Tibial artery (tissue), 4 donors: ENCODE data around the gene ZBTB7A.

Source experiments
- DNase-seq, 2 donors: peaks; one replicate each; pipeline ENCODE4 v3.0.0-alpha.2; 2019
- H3K27ac ChIP-seq, 2 donors: fragments of 200-600 bp; sonication (generic) in 1 of 2; 1 replicate in 1 of 2; 2 replicates in 1 of 2; pipeline ENCODE4 v1.5.1; 2018 to 2019; ENCODE audit warnings: mild to moderate bottlenecking in 1 of 2
- H3K27me3 ChIP-seq, 2 donors: fragments of 200-600 bp; sonication (generic) in 1 of 2; one replicate each; pipeline versions ENCODE4 v1.5.1 to v1.6.0; 2016 to 2019
- H3K36me3 ChIP-seq, 3 donors: fragments of 200-600 bp; sonication (generic) in 2 of 3; one replicate each; pipeline ENCODE4 v1.5.1; 2016 to 2019; ENCODE audit warnings: mild to moderate bottlenecking in 2 of 3
- H3K4me1 ChIP-seq, 4 donors: fragments of 200-600 bp; sonication (generic) in 2 of 4; 1 replicate in 3 of 4; 2 replicates in 1 of 4; pipeline ENCODE4 v1.5.1; 2016 to 2019
- H3K4me3 ChIP-seq, 2 donors: fragments of 200-600 bp; sonication (generic) in 1 of 2; 1 replicate in 1 of 2; 2 replicates in 1 of 2; pipeline ENCODE4 v1.5.1; 2018 to 2019; ENCODE audit warnings: mild to moderate bottlenecking in 2 of 2
- H3K9me3 ChIP-seq, 3 donors: fragments of 200-600 bp; sonication (generic) in 1 of 3; one replicate each; pipeline ENCODE4 v1.5.1; 2016 to 2019
- intact Hi-C: fragments of 100-400 bp; cut with DNase I; formaldehyde crosslinking; loops from one replicate; pipeline ENCODE4 v1.15.0; 2023; ENCODE audit warnings: low total_unique reads
- TF ChIP-seq, protein P1 (sequence below), 2 experiments: fragments of 200-600 bp in 1 of 2; fragments of 450-650 bp in 1 of 2; IDR thresholded peaks; one replicate each; pipeline ENCODE4 v1.5.1; 2017 to 2019; ENCODE audit warnings: antibody characterized with exemption in 2 of 2, mild to moderate bottlenecking in 1 of 2, moderate library complexity in 1 of 2

ZBTB7A gene

DNA sequence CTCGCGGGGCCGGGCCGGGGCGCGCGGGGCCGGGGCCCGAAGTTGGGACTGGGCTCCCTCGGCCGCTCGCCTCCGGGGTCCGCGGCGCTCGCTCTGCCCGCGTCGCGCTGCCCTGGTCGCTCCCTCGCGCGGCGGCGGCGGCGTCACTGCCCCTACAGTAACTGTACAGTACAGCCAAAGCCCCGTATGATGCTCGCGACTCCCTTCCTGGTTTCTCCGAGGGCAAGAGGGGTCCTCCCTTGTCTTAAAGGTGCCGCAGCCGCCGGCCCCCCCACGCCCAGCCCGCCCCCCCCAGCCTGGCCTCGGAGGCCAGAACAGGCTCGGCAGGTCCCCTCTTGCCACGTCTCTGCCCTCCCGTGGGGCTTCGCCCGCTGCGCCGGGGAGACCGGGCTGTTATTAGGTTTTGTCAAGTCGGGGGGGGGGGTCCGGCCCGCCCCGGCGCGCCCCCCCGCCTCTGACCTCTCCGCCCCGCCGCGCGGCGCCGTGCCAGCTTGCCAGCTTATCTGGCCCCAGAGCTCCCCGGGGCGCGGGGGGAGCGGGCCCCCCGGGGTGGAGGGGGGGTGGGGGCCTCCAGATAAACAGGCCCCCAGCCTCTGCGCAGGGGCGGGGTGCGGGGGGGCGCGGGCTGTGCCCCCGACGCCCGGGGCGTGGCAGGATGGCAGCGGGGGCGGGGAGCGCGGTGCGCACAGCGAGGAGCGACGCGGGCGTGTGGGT lies at the start of gene ZBTB7A:
TSS of gene ZBTB7A (minus strand) at position 218 of the 714 bp plus-strand sequence. CDS start 11,667 bp downstream, outside the sequence.
- intact Hi-C loops, result no loop called here
- TF ChIP-seq, protein P1, sequence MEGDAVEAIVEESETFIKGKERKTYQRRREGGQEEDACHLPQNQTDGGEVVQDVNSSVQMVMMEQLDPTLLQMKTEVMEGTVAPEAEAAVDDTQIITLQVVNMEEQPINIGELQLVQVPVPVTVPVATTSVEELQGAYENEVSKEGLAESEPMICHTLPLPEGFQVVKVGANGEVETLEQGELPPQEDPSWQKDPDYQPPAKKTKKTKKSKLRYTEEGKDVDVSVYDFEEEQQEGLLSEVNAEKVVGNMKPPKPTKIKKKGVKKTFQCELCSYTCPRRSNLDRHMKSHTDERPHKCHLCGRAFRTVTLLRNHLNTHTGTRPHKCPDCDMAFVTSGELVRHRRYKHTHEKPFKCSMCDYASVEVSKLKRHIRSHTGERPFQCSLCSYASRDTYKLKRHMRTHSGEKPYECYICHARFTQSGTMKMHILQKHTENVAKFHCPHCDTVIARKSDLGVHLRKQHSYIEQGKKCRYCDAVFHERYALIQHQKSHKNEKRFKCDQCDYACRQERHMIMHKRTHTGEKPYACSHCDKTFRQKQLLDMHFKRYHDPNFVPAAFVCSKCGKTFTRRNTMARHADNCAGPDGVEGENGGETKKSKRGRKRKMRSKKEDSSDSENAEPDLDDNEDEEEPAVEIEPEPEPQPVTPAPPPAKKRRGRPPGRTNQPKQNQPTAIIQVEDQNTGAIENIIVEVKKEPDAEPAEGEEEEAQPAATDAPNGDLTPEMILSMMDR (IDR thresholded peaks at IDR 0.05), result peak in 1 of 2 experiments; percentile 11
- Histone ChIP-seq H3K36me3 (peaks cover 0 to 10% (median 0%) of the 10 kb centered on the region in 3 donors), H3K27ac (peak within 1 kb of the TSS; percentile 91 to 99), H3K27me3 (no peaks in the 10 kb centered on the region), H3K9me3 (no peaks in the 10 kb centered on the region), H3K4me3 (peak within 1 kb of the TSS; percentile 94 to 98), H3K4me1 (peaks cover 3 to 38% (median 32%) of the 10 kb centered on the region in 4 donors)
- peak; percentile 92 for DNase-seq

DNA sequence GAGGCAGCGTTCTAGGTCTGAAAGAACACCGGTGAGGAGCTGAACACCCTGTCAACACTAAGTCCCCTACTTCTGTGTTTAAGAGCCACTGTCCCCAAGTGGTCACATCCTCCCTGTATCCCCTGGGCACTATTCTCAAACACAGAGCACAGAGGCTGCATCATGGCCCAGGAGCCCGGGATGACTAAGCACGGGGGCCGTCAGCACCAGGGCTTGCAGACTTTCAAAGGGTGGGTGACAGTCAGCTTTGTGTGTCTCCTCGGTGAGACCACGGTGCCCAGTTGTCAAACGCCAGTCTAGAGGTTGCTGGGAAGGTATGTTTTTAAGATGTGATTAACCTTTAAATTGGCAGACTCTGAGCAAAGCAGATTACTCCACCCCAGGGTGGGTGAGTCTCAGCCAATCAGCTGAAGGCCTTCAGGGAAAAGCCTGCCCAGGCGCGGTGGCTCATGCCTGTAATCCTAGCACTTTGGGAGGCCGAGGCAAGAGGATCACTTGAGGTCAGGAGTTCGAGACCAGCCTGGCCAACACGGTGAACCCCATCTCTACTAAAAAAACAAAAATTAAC lies 49.2 kb upstream of the ZBTB7A start:
- peaks cover 0 to 7% (median 2%) of the 10 kb centered on the region in 4 donors for H3K4me1 ChIP-seq
- no peaks in the 10 kb centered on the region for H3K27me3 ChIP-seq
- H3K4me3 ChIP-seq, result no peak overlapping the region
- DNase-seq, result no peak
- intact Hi-C loops, result no loop called here
- peak overlapping the region in 1 of 2 donors; percentile 16 for H3K27ac ChIP-seq
- no peaks in the 10 kb centered on the region for H3K9me3 ChIP-seq
- TF ChIP-seq, protein P1 (IDR thresholded peaks at IDR 0.05), result no peak
- peaks cover 20 to 91% (median 66%) of the 10 kb centered on the region in 3 donors for H3K36me3 ChIP-seq

DNA sequence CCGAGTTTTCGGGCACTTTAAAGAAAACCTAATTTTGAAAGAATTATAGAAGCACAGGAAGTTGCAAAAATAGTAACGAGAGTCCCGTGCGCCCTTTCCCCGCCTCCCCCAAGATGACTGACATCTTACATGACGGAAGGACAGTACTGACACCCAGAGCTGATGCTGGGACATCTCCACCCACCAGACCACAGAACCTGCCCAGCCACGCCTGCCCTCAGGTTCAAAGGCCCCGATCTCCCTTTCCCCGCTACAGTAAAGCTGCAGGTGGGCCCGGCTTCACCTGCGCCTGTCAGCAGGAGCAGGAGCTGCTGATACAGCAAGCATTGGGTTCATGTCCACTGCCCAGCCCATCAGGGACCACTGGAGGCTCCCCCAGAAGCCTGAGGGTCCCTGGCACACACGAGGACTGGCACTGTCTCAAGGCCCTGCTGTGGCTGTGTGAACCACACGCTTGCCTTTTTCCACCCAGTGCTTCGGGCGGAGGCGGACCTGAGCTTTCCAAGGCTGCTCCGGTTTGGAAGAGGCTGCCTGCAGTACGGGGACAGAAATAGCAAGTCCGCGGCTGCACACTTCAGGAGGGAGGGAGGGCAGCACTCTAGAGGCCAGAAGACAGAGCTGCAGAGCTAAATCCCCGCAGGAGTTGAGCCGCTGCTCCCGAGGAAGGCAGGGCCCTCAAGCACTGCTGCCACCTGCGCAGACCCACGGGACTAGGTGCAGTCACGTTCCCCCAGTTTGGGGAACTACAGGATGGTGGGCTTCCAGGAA lies 48.5 kb upstream of the ZBTB7A start:
- Histone ChIP-seq H3K36me3 (peaks cover 25 to 97% (median 73%) of the 10 kb centered on the region in 3 donors), H3K4me3 (no peak overlapping the region), H3K27ac (peak overlapping the region; percentile 16 to 22), H3K4me1 (peaks cover 0 to under 1% (median 0%) of the 10 kb centered on the region in 4 donors), H3K27me3 (no peaks in the 10 kb centered on the region), H3K9me3 (no peaks in the 10 kb centered on the region)
- TF ChIP-seq, protein P1 (IDR thresholded peaks at IDR 0.05), result no peak
- DNase-seq, result no peak
- intact Hi-C loops, result no loop called here

DNA sequence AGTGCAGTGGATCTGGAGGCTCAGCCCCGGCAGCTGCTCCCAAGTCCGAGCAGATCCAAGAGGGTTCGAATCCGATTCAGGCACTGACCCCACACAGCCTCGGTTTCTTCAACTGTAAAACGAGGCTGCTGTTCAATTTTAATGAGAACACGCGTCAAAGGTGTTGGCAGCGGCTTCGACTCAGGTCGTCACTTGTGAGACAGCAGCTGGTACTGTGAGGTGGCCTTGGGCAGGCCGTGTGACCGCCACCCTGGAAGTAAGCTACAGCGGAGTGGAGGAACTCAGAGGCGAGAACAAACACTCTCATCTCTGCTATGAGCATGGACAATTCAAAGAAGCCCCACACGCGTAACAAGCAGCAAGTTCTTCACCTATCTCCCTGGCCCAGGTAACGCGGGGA lies 47.5 kb upstream of the ZBTB7A start:
- intact Hi-C loops, result no loop called here
- Histone ChIP-seq H3K4me3 (no peak overlapping the region), H3K27me3 (no peaks in the 10 kb centered on the region), H3K36me3 (peaks cover 36 to 99% (median 83%) of the 10 kb centered on the region in 3 donors), H3K4me1 (no peaks in the 10 kb centered on the region), H3K27ac (no peak overlapping the region), H3K9me3 (no peaks in the 10 kb centered on the region)
- TF ChIP-seq, protein P1 (IDR thresholded peaks at IDR 0.05), result no peak
- no peak for DNase-seq

DNA sequence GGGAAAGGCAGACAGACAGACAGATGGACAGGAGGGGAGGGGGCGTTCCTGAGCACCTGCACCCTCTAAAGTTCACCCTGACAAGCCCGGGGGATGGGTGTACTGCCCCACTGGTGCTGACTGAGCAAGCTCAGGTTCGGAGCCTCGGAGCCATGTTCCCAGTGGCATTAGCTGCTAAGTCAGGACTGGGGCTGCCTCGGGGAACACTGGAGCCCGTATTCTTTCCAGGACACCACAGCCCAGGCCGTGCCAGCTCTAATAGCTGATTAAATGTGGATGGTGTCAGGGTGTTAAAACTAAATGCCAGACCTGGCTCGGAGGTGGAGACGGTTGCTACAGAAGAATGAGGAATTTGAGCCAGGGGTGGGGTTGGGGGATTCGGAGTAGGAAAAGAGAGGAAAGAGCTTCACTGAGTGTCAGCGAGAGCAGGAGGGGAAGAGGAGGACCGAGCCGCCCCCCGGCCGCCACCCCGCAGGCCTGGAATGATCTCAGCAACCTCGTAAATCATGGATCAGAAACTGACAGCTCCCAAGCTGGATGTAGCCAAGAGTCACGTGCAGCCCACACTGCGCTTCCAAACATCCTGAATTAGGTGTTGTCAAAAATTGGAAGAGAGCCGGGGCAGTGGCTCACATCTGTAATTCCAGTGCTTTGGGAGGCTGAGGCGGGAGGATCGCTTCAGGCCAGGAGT lies 46.8 kb upstream of the ZBTB7A start:
- Histone ChIP-seq H3K9me3 (no peaks in the 10 kb centered on the region), H3K27me3 (no peaks in the 10 kb centered on the region), H3K36me3 (peaks cover 42 to 100% (median 89%) of the 10 kb centered on the region in 3 donors), H3K4me1 (no peaks in the 10 kb centered on the region), H3K27ac (no peak overlapping the region), H3K4me3 (no peak overlapping the region)
- DNase-seq, result no peak
- TF ChIP-seq, protein P1 (IDR thresholded peaks at IDR 0.05), result no peak
- intact Hi-C loops, result no loop called here
